Naive B cell (primary cell): ENCODE data around the gene RDH5. TPM values are rescaled to one million over a fixed set of nuclear protein-coding genes. Genes with fewer than 3 reads are reported as not detected.

Experiments used
- ATAC-seq, 2 donors: fragments of 150-1000 bp; cut with Tn5 transposase; 2 replicates each; pipeline ENCODE4 v1.10.0; 2021; ENCODE audit warnings: low read depth in 2 of 2, mild to moderate bottlenecking in 2 of 2, moderate library complexity in 2 of 2
- DNase-seq: peaks from one replicate; pipeline ENCODE4 v3.0.0; 2022
- H3K27ac Mint-ChIP-seq, 6 donors: one replicate each; pipeline ENCODE4 v1.8.0; 2020 to 2022; ENCODE audit warnings: mild to moderate bottlenecking in 6 of 6, mixed read lengths in 6 of 6, moderate library complexity in 5 of 6, inconsistent platforms in 2 of 6
- H3K27me3 Mint-ChIP-seq, 3 donors: one replicate each; pipeline ENCODE4 v1.8.0; 2021 to 2022; ENCODE audit warnings: mixed read lengths in 3 of 3, mild to moderate bottlenecking in 1 of 3
- H3K36me3 Mint-ChIP-seq, 2 donors: one replicate each; pipeline ENCODE4 v1.8.0; 2020 to 2022; ENCODE audit warnings: mixed read lengths in 2 of 2, inconsistent platforms in 1 of 2, mild to moderate bottlenecking in 1 of 2
- H3K4me1 Mint-ChIP-seq, 3 donors: one replicate each; pipeline ENCODE4 v1.8.0; 2020 to 2022; ENCODE audit warnings: mixed read lengths in 3 of 3, inconsistent platforms in 1 of 3, mild to moderate bottlenecking in 1 of 3, moderate library complexity in 1 of 3
- H3K4me3 Mint-ChIP-seq, 8 donors: one replicate each; pipeline ENCODE4 v1.8.0; 2020 to 2022; ENCODE audit warnings: mild to moderate bottlenecking in 8 of 8, mixed read lengths in 8 of 8, moderate library complexity in 8 of 8, inconsistent platforms in 2 of 8
- H3K9me3 Mint-ChIP-seq, 7 donors: one replicate each; pipeline ENCODE4 v1.8.0; 2020 to 2022; ENCODE audit warnings: mixed read lengths in 7 of 7, mild to moderate bottlenecking in 5 of 7, inconsistent platforms in 2 of 7, moderate library complexity in 1 of 7
- polyA plus RNA-seq, 6 donors: library from polyadenylated mRNA; unstranded; fragments of 300-500 nt; fragmentation: Illumina TruSeq; gene quantifications; one replicate each; pipeline ENCODE4 v1.2.3, GENCODE V29; 2021; ENCODE audit warnings: low read depth in 6 of 6

RDH5 gene
- polyA plus RNA-seq, 6 donors from 2014 or later: 0.61 to 3.1 (median 1.3) TPM; not detected in 1

DNA sequence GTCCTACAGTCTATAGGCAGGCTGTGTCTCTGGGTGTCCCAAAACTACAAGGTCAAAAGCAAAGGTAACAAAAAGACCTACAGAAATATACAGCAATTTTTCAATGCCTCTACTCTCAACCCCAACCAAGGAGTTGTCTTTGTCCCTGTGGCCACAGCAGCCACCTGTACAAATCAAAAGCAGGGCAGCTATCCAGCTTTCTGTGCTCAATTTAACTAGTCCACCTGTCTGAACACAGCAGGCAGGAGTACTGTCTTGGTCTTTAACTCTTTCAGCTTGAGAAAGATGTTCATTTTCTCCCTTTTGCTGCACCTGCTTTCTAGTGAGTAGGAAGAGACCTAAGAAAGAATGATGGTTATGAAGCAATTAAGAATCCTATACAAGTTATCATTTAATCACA is 42.5 kb downstream of the RDH5 start:
- Mint-ChIP-seq H3K27ac (no peak overlapping the region), H3K4me3 (no peak overlapping the region), H3K4me1 (peaks cover 0 to 14% (median 8%) of the 10 kb centered on the region in 3 donors), H3K9me3 (no peaks in the 10 kb centered on the region), H3K27me3 (no peaks in the 10 kb centered on the region), H3K36me3 (peaks cover 14 to 18% of the 10 kb centered on the region in 2 donors)
- no peak for DNase-seq
- no peak for ATAC-seq

DNA sequence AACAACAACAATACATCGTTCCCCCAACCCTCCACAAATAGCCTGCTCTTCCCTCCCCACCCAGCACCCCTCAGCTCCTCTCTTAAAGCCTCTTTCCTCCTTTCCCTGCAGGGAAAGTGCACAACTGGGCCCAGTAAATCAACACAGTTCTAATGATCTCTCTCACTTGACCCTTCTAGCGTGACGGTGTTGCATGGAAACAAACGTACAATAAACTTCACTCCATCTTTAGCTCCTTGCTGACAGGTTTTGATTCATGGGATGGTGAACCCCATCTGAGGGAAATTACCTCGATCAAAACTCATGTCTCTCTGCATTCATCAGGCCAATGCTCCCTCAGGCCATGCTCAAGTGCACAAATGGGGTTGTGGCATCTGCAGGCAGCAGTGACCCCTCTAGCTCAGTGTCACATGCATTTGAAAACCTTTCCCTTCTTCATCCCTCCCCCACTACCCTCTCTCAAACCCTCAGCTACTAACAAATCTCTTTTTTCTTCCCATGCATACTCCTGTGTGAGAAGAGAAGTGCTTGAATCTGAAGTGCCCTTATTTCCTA is 45.6 kb downstream of the RDH5 start:
- Mint-ChIP-seq H3K27ac (peak overlapping the region in 3 of 6 donors; percentile 41 to 74 (median 45)), H3K9me3 (no peaks in the 10 kb centered on the region), H3K4me3 (peak overlapping the region in 1 of 8 donors; percentile 31), H3K4me1 (peaks cover 0 to 14% (median 13%) of the 10 kb centered on the region in 3 donors), H3K36me3 (peaks cover 8 to 17% of the 10 kb centered on the region in 2 donors), H3K27me3 (no peaks in the 10 kb centered on the region)
- DNase-seq (no peak), ATAC-seq (no peak)

DNA sequence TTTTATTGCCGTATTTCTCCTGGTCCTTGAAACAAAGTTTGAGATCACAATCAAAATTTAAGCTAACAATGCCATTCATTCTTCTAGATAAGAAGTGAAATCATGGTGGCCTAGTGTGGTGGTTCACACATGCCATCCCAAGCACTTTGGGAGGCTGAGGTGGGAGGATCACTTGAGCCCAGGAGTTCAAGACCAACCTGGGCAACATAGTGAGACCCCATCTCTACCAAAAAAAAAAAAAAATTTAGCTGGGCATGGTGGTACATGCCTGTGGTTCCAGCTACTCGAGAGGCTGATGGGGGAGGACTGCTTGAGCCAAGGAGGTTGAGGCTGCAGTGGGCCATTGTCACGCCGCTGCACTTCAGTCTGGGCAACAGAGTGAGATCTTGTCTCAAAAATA is 47.0 kb downstream of the RDH5 start:
- Mint-ChIP-seq H3K4me3 (no peak overlapping the region), H3K36me3 (peaks cover 14 to 17% of the 10 kb centered on the region in 2 donors), H3K27me3 (no peaks in the 10 kb centered on the region), H3K27ac (peak overlapping the region in 1 of 6 donors; percentile 24), H3K9me3 (no peaks in the 10 kb centered on the region), H3K4me1 (peaks cover 0 to 16% (median 8%) of the 10 kb centered on the region in 3 donors)
- DNase-seq: no peak
- no peak for ATAC-seq

DNA sequence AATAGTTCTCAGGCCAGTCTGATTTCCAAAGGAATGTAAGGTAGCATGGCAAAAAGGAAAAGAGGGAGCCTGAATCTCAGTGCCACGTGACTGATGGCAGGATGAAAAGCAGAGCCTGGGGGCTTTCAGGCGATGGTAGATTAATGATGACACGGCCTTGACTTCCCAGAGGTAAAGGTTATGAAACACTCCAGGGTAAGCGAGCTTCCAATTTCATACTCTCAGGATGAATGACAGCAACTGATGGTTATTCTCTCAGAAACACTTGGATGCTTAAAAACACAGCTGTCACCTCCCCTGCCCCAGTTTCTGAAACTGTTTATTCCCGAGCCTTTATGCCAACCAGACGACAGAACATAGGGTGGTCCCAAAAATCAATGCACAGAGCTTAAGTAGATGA is 51.5 kb downstream of the RDH5 start:
- Mint-ChIP-seq H3K36me3 (peaks cover 8 to 19% of the 10 kb centered on the region in 2 donors), H3K4me3 (no peak overlapping the region), H3K9me3 (no peaks in the 10 kb centered on the region), H3K27ac (peak overlapping the region in 2 of 6 donors; percentile 2 to 3), H3K27me3 (no peaks in the 10 kb centered on the region), H3K4me1 (peaks cover 0 to 10% (median 8%) of the 10 kb centered on the region in 3 donors)
- no peak for DNase-seq
- no peak for ATAC-seq

Other genes with a start within 250 kb of the RDH5 start
- not detected for gene OR6C68, start 228.0 kb upstream of the RDH5 start, polyA plus RNA-seq
- gene OR6C4, start 170.8 kb upstream of the RDH5 start, polyA plus RNA-seq: not detected
- gene OR2AP1, start 147.9 kb upstream of the RDH5 start, polyA plus RNA-seq: not detected
- gene OR10P1, start 83.5 kb upstream of the RDH5 start, polyA plus RNA-seq: not detected
- under 1 TPM in 2 of 6 donors, not detected in 4; 0.14 to 0.36 TPM for gene ITGA7, start 12.5 kb upstream of the RDH5 start, polyA plus RNA-seq
- gene BLOC1S1, start 4.3 kb upstream of the RDH5 start, polyA plus RNA-seq: 100 to 1,000 TPM; 152 to 259 (median 180) TPM
- gene CD63, start 8.6 kb downstream of the RDH5 start, polyA plus RNA-seq: 100 to 1,000 TPM; 115 to 150 (median 142) TPM
- gene GDF11, start 22.7 kb downstream of the RDH5 start, polyA plus RNA-seq: 1 to 10 TPM in 3 of 6 donors, under 1 TPM in 3; 0.40 to 1.4 (median 0.83) TPM
- 100 to 1,000 TPM in 4 of 6 donors, 10 to 100 TPM in 2; 92.8 to 128 (median 106) TPM for gene SARNP, start 97.3 kb downstream of the RDH5 start, polyA plus RNA-seq
- gene ORMDL2, start 97.6 kb downstream of the RDH5 start, polyA plus RNA-seq: 100 to 1,000 TPM in 3 of 6 donors, 10 to 100 TPM in 3; 73.9 to 114 (median 98.1) TPM
- gene DNAJC14, start 109.2 kb downstream of the RDH5 start, polyA plus RNA-seq: 10 to 100 TPM; 29.0 to 46.9 (median 37.4) TPM
- under 1 TPM in 1 of 6 donors, not detected in 5; 0.21 TPM for gene MMP19, start 122.5 kb downstream of the RDH5 start, polyA plus RNA-seq
- gene PYM1, start 207.5 kb downstream of the RDH5 start, polyA plus RNA-seq: 10 to 100 TPM; 60.7 to 88.1 (median 76.5) TPM
- 100 to 1,000 TPM in 1 of 6 donors, 10 to 100 TPM in 5; 64.0 to 119 (median 65.9) TPM for gene DGKA, start 210.8 kb downstream of the RDH5 start, polyA plus RNA-seq
- gene PMEL, start 245.6 kb downstream of the RDH5 start, polyA plus RNA-seq: under 1 TPM in 1 of 6 donors, not detected in 5; 0.38 TPM
- gene CDK2, start 246.4 kb downstream of the RDH5 start, polyA plus RNA-seq: 10 to 100 TPM in 5 of 6 donors, 1 to 10 TPM in 1; 10.0 to 18.6 (median 11.9) TPM